Stimulated activated CD4-positive, alpha-beta T cell treated with anti-CD3 and anti-CD28 coated beads, Interleukin-12 subunit alpha, Interleukin-12 subunit beta, amount 100 ng/mL, for 48 hours (primary cell): Measurements from ENCODE around the gene MAP1B.

Experiments
- DNase-seq, 3 donors: peaks; one replicate each; pipeline ENCODE4 v3.0.0-alpha.2; 2020; ENCODE audit warnings: low read depth in 2 of 3, low spot score in 1 of 3

The MAP1B gene

DNA sequence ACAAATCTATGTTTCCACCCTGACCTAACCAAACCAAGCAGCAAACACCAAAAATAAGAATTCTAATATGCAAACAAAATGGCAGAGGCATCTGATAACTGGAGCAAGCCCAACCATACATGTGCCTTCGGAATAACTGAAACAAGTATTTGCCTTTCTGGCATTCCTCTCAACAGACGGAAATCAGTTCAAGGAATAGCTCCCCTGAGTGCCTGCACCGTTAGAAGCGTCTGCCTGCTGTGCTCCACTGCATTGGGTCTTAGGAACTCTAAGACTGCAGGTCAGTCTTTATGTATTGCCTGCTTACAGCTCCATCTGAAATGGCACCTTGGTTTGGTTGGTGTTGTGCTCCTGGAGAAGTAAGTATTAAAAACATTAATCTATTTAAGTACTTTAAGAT, 114.3 kb downstream of the MAP1B start:
- DNase-seq, result no peak

DNA sequence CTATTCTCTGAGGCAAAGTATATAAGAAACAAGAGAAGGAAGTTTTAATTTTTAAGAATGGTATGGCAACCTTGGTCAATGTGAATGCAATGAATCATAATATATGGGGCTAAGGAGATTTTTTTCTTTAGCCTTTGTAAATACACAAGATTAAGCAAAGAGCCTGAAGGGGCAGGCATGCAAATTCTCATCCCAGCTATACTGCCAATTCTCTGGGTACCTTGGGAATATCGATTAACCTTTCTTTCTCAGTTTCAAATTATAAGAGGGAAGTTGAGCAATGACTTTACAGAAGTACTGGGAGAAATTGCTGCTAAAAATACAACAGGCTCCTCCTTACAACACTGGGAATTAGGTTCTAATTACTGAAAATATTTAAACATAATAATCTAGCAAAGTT, 115.2 kb downstream of the MAP1B start:
- no peak for DNase-seq

DNA sequence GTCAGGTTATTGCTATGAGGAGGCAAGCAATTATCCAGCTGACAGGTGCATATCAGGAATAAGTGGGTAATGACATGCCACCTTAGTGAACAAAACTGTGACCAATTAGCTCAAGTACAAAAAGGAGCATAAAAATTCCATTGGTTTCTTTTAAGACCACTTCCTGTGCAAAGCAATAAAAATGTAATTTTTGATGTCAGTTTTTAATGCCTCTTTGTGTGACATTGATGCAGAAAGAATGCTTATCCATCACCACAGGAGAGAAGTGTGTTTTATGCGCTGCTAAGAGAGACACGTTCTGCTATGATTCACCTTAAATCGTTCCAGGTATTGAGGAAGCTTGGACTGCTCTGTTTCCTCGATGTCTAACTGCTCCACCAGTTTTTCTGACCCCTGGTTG, 116.1 kb downstream of the MAP1B start:
- DNase-seq, result no peak

DNA sequence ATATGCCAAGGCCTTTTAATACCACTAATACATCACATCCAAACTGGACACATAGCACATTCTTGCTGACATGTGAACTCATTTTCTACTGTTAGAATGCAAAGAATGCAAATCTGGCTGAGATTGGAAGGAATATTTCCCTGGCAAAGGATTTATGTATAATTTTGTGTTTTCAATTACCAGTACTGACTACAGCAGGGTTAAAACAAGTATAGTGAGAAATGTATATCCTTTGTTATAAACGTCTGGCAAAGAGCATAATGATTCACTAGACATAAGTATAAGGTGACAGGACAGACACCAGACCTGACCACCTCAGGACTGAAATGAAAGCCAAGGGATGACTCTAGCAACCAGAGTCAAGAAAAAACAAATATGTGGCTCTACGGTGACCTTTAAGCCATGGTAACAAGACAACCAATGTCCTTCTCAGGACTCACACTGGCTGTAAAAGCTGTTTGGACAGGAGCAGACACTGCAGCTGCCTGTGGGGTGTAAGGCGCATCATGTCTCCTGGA, 117.7 kb downstream of the MAP1B start:
- DNase-seq, result no peak

DNA sequence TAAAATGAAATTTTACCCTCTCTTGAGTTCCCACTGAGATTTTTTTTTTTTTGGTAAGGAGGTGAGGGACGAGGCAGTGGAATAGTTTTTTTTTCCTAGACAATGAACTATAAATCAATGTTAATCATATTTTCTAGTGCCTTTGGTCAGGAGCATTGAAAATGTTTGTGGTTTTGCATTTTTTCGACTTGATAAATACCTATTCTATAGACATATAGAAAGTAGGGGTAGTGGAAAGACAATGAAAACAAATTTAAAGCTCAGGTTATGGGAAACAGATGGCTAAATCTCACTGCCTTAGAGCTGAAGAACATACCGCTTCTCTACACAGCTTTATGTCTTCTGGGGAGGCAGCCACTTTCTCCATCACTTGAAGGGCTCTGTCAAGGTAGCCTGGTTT, 118.5 kb downstream of the MAP1B start:
- DNase-seq, result no peak

DNA sequence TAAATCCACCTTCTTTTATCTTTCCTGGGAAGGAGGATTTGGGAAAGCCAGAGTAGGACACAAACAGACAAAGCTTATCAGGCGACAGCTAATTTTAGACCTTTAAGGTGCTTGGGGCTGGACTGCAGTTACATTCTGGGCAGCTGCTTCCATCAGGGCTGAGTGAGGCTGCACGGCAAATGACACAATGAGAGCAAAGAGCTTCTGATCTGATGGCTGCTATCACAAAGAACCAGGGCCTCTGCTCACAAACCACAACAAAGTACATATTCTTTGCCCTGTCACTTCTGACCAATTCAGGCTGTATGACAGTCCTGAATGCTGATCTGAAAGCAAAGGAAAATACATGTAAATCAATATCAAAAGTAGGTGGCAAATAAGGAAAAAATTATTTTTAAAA, 119.7 kb downstream of the MAP1B start:
- no peak for DNase-seq

DNA sequence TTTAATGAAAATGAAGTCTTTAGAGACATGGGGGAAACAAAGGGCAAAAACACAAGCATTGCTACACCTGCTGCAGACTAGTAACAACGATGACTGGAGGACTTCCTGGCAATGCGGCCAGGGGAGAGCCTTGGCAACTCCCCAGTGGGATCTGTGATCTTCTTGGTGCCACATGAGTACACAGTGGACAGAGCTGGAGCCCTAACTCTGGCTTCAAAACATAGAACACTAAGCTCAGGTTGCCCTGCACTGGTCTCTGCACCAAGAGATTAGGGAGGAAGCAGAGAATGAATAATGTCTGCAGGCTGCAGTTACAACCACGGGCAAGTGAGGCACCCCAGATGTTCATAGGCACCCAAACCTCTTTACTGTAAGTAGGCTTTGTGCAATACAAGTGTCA, 121.7 kb downstream of the MAP1B start:
- DNase-seq, result no peak

DNA sequence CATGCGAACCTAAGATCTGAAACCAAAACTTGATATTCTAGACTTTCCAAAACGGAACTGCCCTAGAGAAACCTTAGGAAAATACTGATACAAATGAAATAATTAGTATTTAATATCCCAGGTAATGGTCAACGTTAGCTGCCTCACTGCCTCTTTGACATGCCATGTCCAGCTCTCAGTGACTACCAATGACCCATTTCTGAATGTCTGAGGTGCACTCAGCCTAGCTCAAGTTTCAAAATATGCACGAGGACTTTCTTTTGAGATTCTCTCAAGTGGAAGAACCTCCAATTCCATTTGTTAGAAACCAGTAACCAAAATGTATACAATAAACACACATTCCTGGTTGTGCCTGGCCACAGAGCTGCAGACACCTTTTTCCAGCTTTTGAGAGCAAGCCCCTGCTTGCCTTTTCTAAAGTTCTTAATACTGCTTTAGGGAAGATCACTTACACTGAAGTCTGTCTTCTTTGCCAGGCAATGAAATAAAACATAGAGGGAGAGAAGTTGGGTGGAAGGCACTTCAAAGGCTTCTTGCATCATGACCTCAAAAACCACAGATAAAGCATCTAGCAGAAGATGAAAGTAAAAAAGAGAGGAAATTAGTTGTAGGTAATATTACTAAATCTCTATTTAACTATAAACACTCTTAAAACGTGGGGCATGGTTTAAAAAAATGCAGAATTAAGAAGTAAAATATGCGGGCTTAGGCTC, 124.9 kb downstream of the MAP1B start:
- no peak for DNase-seq

DNA sequence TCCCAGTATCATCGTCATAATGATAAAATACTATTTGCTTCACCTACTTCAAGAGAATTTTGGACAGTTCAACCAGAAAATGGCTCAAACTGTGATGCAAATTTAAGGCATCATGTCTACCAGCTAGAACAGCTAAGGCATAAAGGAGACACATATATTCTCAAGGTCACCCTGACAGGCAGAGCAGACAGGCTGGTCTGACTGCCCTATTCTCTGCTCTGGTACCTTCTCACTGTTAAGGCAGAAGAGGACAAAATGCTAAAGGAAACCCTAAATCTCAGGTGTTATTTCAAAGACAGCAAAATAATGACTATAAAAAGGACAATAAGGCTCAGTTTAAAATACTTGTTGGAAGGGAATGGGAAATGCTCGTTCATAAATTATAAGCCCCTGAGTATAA, 125.6 kb downstream of the MAP1B start:
- DNase-seq, result no peak

DNA sequence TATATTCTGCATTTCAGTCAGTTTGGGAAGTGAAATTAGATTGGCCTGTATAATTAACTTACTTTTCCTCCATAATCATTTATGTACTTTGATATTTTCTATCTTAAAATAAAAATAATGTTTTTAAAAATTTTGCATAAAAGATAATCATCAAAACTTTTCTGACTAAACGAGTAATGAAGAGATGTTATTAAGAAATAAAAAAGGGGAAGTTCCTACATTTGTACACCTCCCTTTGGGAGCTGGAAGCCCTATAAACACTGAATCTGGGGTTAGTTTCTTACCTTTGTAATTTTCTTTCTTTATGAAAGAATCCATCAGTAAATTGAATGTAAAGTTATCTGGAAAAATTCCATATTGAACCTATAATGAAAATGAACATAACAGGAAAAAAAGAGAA, 126.6 kb downstream of the MAP1B start:
- no peak for DNase-seq

DNA sequence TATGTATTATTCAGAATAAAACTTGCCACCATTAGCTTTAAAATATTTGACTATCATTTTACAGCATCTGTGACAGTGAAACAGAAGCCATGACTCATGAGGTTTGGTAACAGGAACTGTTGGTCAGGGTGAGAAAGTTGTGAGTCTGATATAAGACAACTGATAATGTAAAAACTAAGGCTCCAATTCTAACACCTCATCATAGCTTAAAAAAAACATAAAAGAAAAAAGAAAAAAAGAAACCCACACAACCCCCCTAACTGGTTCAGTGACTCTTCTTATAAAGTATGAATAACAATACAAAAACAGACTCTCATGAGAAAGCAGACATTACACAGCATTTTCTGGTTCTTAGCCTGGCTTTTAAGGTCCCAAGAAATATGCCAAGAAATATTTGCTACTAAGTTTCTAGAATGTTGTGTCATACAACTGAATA, 127.0 kb downstream of the MAP1B start:
- DNase-seq, result no peak

DNA sequence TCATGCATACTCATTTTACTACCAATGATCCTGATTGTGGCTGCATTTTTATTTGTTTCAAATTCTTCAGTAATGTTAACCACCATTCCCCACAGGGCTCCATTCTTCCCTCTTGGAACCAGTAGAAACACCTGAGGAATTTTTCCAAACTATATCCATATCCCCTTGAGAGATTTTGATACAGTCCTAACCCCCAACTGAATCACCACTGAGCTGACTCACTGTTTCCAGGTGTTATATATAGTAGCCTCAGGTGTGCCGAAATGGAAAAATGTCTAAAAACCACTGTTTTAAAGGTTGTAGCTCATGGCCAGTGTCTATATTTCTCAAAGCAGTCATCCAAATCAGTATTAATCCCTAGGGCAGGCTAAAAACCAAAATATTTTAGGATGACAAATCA, 127.6 kb downstream of the MAP1B start:
- DNase-seq, result no peak

DNA sequence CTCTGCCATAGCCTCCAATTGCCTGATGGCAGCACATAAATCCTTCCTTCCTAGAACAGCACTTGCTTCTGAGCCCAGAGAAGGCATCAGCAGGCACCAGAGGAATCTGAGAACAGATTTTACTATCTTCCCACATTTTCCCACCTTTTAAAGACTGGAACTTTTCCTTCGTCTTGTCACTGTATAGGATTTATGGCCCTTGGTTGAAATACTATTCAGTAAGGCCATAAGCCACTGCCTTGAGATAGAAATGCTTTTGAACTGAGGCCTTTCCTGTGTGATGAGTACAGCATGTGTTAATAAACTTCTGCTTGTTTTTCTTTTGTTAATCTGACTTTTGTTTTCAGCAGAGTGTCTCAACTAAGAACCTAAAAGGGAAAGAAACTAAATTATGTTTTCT, 128.4 kb downstream of the MAP1B start:
- no peak for DNase-seq

DNA sequence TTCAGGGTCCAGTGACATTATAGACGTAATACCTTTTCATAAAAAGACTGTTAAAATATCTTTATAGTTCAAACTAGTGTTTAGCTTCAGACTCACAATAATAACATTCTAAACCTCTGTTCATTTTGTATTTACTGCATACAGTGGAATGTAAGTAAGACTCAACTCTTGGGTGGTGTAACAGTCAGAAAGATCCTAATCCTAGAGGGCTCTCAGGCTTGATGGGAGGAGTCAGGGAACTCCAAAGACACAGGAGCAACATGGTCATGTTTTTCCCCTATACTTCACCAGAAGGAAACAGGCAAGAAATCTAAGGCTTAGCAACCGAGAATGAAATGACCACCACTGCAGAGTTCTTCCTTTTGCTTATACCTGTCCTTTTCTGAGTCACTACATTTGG, 130.1 kb downstream of the MAP1B start:
- DNase-seq, result no peak

DNA sequence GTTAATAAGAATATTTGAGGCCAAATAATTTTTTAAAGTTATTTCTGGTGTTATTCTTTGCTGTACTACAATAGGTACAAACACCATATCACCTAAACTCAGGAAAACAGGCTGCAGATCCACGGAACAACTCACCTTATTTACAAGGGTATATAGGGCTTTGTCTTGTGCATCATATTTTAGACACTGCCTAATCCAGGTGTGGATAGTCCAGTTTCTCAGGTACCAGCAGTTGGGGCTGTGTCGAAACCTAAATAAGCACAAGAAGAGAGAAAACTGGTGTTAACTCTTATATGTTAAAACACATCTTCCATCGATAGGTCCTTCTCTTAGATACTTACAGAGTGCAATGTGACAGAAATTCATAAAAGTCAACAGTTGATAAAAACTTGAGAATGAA, 130.6 kb downstream of the MAP1B start:
- DNase-seq, result no peak

DNA sequence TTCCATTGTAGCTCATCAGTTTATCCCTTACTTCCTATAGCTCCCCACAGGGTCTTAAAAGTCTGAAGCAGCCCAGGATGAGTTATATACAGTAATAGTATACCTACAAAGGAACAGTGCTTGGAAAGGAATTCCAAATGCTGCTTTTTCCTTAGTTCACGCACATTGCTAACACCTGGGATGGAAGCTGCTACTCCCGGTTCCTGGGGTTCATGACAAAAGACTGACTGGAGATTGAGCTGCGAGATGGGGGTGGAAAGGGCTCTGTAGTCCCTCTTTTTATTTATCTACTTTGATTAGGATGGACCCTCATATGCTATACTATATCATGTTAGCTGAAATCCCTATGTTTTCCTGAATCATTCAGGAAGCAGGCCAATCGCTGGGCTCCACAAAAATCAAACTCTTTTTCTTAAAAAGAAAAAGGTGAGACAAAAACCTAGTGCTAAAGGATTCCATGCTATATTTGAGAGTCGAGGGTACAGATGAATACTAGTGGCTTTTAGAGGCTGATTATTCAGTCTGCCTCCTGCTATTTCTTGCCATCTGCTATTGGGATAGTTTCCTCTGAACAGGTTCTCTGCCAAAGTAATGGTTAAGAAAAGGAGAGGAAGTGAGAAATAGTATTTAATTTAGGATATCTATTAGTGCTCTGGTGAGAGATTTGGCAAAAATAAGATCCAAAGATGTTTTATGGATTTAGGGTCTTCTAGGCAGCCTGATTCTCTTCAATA, 131.6 kb downstream of the MAP1B start:
- DNase-seq, result no peak

DNA sequence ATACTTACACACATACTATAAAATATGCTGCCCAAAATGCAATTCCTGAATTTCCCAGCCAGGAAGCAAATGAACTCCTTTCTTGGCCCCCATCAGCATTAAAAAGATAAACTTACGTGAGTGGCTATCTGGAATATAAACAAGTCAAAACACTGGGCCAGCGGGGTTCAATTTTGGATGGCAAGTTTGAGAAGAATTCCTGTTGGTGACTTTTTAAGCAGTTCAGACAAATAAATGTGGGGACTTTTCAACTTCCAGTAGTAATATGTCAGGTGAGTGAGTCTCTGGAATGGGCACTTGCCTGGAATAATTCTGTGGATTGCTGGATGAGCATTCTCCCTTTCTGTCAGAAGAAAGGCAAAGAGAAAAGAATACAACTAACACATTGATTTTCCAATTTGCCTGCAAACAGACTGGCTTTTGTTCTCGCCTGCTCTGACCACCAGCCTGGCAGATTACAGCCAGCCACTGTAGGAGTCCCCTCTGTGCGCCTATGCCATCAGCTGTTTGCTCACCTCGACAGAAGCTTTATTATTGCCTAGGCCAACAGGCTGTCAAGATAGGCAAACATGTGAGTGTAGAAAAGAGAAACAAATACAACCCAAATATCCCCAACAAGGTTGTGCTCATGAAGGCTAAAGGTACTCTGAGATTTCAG, 134.2 kb downstream of the MAP1B start:
- DNase-seq, result no peak

DNA sequence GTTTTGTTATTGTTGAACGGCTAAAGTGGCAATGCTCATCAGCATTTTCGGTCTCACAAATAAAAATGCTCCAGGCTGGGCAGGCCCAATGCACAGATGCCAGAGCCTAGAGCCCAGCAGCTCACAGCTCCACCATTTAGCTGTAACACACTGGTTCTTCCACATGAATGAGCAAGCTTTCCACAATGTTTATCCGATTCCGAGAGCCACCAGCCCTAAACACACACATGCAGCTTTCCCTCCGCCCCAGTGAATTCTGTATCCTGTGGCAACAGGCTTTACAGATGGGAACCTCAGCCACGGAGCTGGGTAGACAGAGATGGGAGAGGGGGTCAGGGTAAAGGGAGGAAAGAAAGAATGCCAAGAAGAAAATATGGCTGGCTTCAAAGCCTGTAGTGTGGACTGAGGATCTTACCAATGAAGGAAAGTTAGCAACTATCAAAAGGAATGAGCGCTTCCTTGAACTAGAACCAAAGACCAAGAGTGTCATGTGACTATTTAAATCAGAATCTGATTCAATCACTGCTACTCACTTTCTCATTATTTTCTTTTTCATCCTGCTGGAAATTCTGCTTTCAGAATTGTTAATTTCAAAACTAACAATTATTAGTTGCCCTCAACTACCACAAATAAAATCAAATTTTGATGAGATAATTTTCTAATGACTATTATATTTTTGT, 135.7 kb downstream of the MAP1B start:
- no peak for DNase-seq

DNA sequence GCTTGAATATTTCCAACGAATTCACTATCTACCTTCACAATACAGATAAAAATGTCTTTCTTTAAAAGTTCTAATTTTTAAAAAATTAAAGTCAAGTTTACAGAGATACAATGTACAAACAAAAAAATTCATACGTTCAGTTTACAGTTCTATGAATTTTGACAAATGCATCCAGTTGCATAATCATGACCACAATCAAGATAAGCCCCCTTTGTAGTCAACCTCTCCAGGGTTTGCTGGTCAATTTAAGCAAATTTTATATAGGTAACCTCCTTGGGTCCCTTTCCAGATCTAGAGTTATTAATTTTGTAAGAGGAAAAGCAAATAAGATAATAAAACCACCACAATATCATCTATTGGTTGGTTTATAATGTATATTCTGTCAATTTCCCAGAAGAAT, 136.4 kb downstream of the MAP1B start:
- no peak for DNase-seq

DNA sequence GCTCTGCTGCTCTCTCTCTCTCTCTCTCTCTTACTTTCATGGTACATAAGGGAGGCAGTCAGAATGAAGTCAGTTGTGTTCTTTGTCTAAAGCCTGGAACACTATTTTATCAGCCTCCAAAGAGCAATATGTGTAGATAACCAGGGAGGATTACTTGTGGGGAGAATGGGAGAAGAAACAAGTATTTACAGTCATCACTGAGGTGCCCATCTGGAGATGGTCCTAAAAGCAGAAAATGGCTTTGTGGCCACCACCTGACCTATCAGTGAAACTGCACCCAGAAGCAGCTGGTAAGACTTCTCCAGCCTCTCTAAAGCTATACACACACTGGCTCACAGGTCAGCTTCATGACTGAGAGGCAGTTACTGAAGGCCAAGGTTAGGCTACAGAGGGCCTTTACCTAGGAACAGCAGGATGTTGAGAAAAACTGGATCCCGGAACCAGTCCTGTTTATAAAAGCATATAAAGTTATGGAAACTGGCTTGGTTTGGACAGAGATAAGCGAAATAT, 137.6 kb downstream of the MAP1B start:
- DNase-seq, result no peak

DNA sequence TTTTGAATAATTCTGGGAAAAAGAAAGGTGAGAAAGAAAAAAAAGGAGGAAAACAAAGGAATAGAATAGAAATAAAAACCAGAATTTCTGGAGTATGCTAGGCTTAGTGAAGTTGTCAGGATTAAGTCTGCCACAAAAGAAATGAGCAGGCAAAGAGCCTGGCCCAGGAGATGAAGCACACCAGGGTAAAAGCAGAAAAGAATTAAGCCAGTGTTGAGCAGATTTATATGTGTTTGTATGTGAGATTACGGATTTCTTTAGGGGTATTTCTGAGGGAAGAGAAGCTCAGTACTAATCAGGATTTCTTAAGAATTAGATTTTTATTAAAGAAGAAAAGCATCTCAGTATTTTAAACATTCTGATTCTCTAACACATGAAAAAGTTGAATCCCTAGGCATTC, 138.3 kb downstream of the MAP1B start:
- DNase-seq, result no peak
